Kidney (tissue), 14 donors: Measurements from ENCODE around the gene PPARGC1A. TPM values are rescaled to one million over a fixed set of nuclear protein-coding genes. Genes with fewer than 3 reads are reported as not detected.

Experiments used
- DNase-seq, 5 donors: peaks; one replicate each; pipeline ENCODE4 v3.0.0-alpha.2; 2013 to 2020
- FAIRE-seq: peaks from 2 replicates; lab custom pipeline; 2012; peaks lifted over from hg19 to GRCh38; lab: Jason Lieb, UNC
- H3K27ac ChIP-seq, 2 donors: one replicate each; pipeline ENCODE4 v1.7.0; 2013; ENCODE audit warnings: low read depth in 2 of 2, low read length in 2 of 2, inconsistent platforms in 1 of 2
- H3K27me3 ChIP-seq: one replicate; pipeline ENCODE4 v1.7.1; 2013; ENCODE audit warnings: low read length, inconsistent platforms; ENCODE audit not compliant: control insufficient read depth, insufficient read depth
- H3K36me3 ChIP-seq, 3 donors: one replicate each; pipeline versions ENCODE4 v1.7.0 to v1.7.1; 2013; ENCODE audit warnings: low read length in 3 of 3, control low read depth in 1 of 3, inconsistent platforms in 1 of 3; ENCODE audit not compliant: insufficient read depth in 3 of 3, control insufficient read depth in 2 of 3
- H3K4me1 ChIP-seq, 3 donors: one replicate each; pipeline versions ENCODE4 v1.7.0 to v1.7.1; 2013; ENCODE audit warnings: low read length in 3 of 3, inconsistent platforms in 1 of 3, low read depth in 1 of 3; ENCODE audit not compliant: control insufficient read depth in 2 of 3, insufficient read depth in 2 of 3
- H3K4me3 ChIP-seq, 3 donors: one replicate each; pipeline versions ENCODE4 v1.7.0 to v1.8.1; 2013; ENCODE audit warnings: low read length in 3 of 3, control low read depth in 1 of 3, inconsistent platforms in 1 of 3
- H3K9ac ChIP-seq, 3 donors: one replicate each; pipeline versions ENCODE4 v1.7.0 to v1.7.1; 2013; ENCODE audit warnings: low read length in 3 of 3, control low read depth in 1 of 3, inconsistent platforms in 1 of 3
- H3K9me3 ChIP-seq, 3 donors: one replicate each; pipeline versions ENCODE4 v1.7.0 to v1.7.1; 2013; ENCODE audit warnings: low read length in 3 of 3, control low read depth in 1 of 3, inconsistent platforms in 1 of 3; ENCODE audit not compliant: control insufficient read depth in 2 of 3, insufficient read depth in 1 of 3
- CTCF ChIP-seq: IDR thresholded peaks from 3 replicates; pipeline ENCODE4 v1.5.1; 2012; ENCODE audit warnings: mild to moderate bottlenecking, moderate library complexity, borderline replicate concordance; ENCODE audit not compliant: insufficient read depth; ENCODE audit errors: extremely low read depth
- intact Hi-C: fragments of 100-400 bp; cut with DNase I; formaldehyde crosslinking; loops from one replicate; pipeline ENCODE4 v1.11.1; 2022
- polyA plus RNA-seq: library from polyadenylated mRNA; stranded (reverse); fragments of 350-450 nt; fragmentation: Illumina TruSeq; extraction: RNeasy Lipid Tissue Mini Kit (QIAGEN cat#74804); gene quantifications from one replicate; pipeline ENCODE4 v1.2.3, GENCODE V29; 2014; ENCODE audit warnings: low read depth, low replicate concordance; ENCODE audit not compliant: insufficient read depth
- total RNA-seq: library from RNA; stranded (reverse); fragmentation: NEBNext Ultra II Directional; extraction: Animal tissue kit (Norgen Biotek cat#: 25700); gene quantifications from one replicate; pipeline ENCODE4 v1.2.1, GENCODE V29; 2021
- donor health status: control.
- donor health status: control.
- donor health status: control.
- donor health status: control.
- donor health status: control.
- donor health status: DM: yes; HTN: yes; CAD: no.
- donor health status: Normal renal cell carcinoma (clear cell type).

The PPARGC1A gene
- total and polyA plus RNA-seq, 2 donors from 2014 or later, result 22.8 to 80.8 TPM

- DNase-seq, result no peak
- Histone ChIP-seq H3K4me3 (no peak overlapping the region), H3K27ac (no peak overlapping the region), H3K9ac (no peak overlapping the region), H3K9me3 (no peaks in the 10 kb centered on the region), H3K36me3 (no peaks in the 10 kb centered on the region), H3K4me1 (peaks cover 0 to 9% (median 6%) of the 10 kb centered on the region in 3 donors), H3K27me3 (no peaks in the 10 kb centered on the region)
- no peak for TF ChIP-seq CTCF
- FAIRE-seq, result no peak
- intact Hi-C loops, result no loop called here
These were observed 12.5 kb upstream of the PPARGC1A start for GRCh38 chr4:23902222-23902804.

GRCh38 chr4:23900636-23901035 lies 10.8 kb upstream of the PPARGC1A start:
- H3K9me3 ChIP-seq, result no peaks in the 10 kb centered on the region
- no peak overlapping the region for H3K4me3 ChIP-seq
- no peak overlapping the region for H3K27ac ChIP-seq
- H3K9ac ChIP-seq, result no peak overlapping the region
- no peak for TF ChIP-seq CTCF
- H3K36me3 ChIP-seq, result no peaks in the 10 kb centered on the region
- no peak for DNase-seq
- no peak for FAIRE-seq
- intact Hi-C loops, result no loop called here
- H3K27me3 ChIP-seq, result no peaks in the 10 kb centered on the region
- peaks cover 0 to 9% (median 6%) of the 10 kb centered on the region in 3 donors for H3K4me1 ChIP-seq

GRCh38 chr4:23899565-23899964 lies 9.7 kb upstream of the PPARGC1A start:
- no peaks in the 10 kb centered on the region for H3K27me3 ChIP-seq
- intact Hi-C loops, result no loop called here
- no peak overlapping the region for H3K9ac ChIP-seq
- peaks cover 0 to 9% (median 6%) of the 10 kb centered on the region in 3 donors for H3K4me1 ChIP-seq
- H3K27ac ChIP-seq, result no peak overlapping the region
- no peaks in the 10 kb centered on the region for H3K36me3 ChIP-seq
- no peaks in the 10 kb centered on the region for H3K9me3 ChIP-seq
- no peak for DNase-seq
- H3K4me3 ChIP-seq, result no peak overlapping the region
- FAIRE-seq, result no peak
- TF ChIP-seq CTCF, result no peak
